H9 (cell line): ENCODE data around the gene OR7A17. TPM values are rescaled to one million over a fixed set of nuclear protein-coding genes. Genes with fewer than 3 reads are reported as not detected.

ENCODE experiments used
- DNase-seq: peaks from one replicate; pipeline ENCODE4 v3.0.0-alpha.2; 2017
- H2AFZ ChIP-seq: one replicate; pipeline ENCODE4 v1.6.1; 2013; ENCODE audit warnings: mild to moderate bottlenecking, low read length, control low read depth, moderate library complexity
- H2AK5ac ChIP-seq: 2 replicates; pipeline ENCODE4 v1.6.1; 2013; ENCODE audit warnings: low read length, control low read depth, mixed read lengths; ENCODE audit not compliant: insufficient read length
- H2BK120ac ChIP-seq: one replicate; pipeline ENCODE4 v1.6.1; 2013; ENCODE audit warnings: low read depth, mild to moderate bottlenecking, low read length, control low read depth, inconsistent platforms; ENCODE audit not compliant: poor library complexity, severe bottlenecking
- H2BK12ac ChIP-seq: 2 replicates; pipeline ENCODE4 v1.6.1; 2013; ENCODE audit warnings: low read length, control low read depth, mixed read lengths, low read depth; ENCODE audit not compliant: insufficient read length
- H2BK15ac ChIP-seq: 2 replicates; pipeline ENCODE4 v1.6.1; 2013; ENCODE audit warnings: low read depth, low read length, control low read depth
- H2BK20ac ChIP-seq: one replicate; pipeline ENCODE4 v1.6.1; 2013; ENCODE audit warnings: low read depth, mild to moderate bottlenecking, low read length, control low read depth, inconsistent platforms; ENCODE audit not compliant: poor library complexity, severe bottlenecking
- H2BK5ac ChIP-seq: 2 replicates; pipeline ENCODE4 v1.6.1; 2013; ENCODE audit warnings: low read length, control low read depth, mixed read lengths; ENCODE audit not compliant: insufficient read length
- H3K14ac ChIP-seq: 2 replicates; pipeline ENCODE4 v1.6.1; 2013; ENCODE audit warnings: low read length, control low read depth; ENCODE audit not compliant: insufficient read depth
- H3K18ac ChIP-seq: 2 replicates; pipeline ENCODE4 v1.6.1; 2013; ENCODE audit warnings: low read depth, mild to moderate bottlenecking, mixed read lengths, low read length, control low read depth; ENCODE audit not compliant: insufficient read length
- H3K23ac ChIP-seq: 2 replicates; pipeline ENCODE4 v1.6.1; 2013; ENCODE audit warnings: low read length, control low read depth, mixed read lengths, low read depth; ENCODE audit not compliant: insufficient read length
- H3K23me2 ChIP-seq: 2 replicates; pipeline ENCODE4 v1.6.1; 2013; ENCODE audit warnings: low read depth, mild to moderate bottlenecking, mixed read lengths, low read length, control low read depth; ENCODE audit not compliant: insufficient read length, poor library complexity, severe bottlenecking
- H3K27ac ChIP-seq: 2 replicates; pipeline ENCODE4 v1.5.1; 2013; ENCODE audit warnings: low read length, control low read depth, mixed read lengths, low read depth; ENCODE audit not compliant: insufficient read length
- H3K27me3 ChIP-seq: 2 replicates; pipeline ENCODE4 v1.6.1; 2013; ENCODE audit warnings: low read length, control low read depth, inconsistent platforms; ENCODE audit not compliant: insufficient read depth
- H3K4ac ChIP-seq: 2 replicates; pipeline ENCODE4 v1.6.1; 2013; ENCODE audit warnings: low read depth, mild to moderate bottlenecking, control low read depth, inconsistent platforms, low read length, moderate library complexity
- H3K4me1 ChIP-seq: 2 replicates; pipeline ENCODE4 v1.6.1; 2013; ENCODE audit warnings: low read length, control low read depth, inconsistent platforms; ENCODE audit not compliant: insufficient read depth
- H3K4me2 ChIP-seq: 2 replicates; pipeline ENCODE4 v1.6.1; 2013; ENCODE audit warnings: low read length, control low read depth, mixed read lengths; ENCODE audit not compliant: insufficient read length, insufficient read depth
- H3K56ac ChIP-seq: 2 replicates; pipeline ENCODE4 v1.6.1; 2013; ENCODE audit warnings: low read depth, mild to moderate bottlenecking, mixed read lengths, low read length, control low read depth; ENCODE audit not compliant: insufficient read length
- H3K79me1 ChIP-seq: 2 replicates; pipeline ENCODE4 v1.6.1; 2013; ENCODE audit warnings: low read depth, mild to moderate bottlenecking, moderate library complexity, low read length, control low read depth, inconsistent platforms; ENCODE audit not compliant: insufficient read depth, poor library complexity, severe bottlenecking
- H3K79me2 ChIP-seq: 2 replicates; pipeline ENCODE4 v1.6.1; 2013; ENCODE audit warnings: low read length, control low read depth, inconsistent platforms; ENCODE audit not compliant: insufficient read depth
- H3K9ac ChIP-seq: 2 replicates; pipeline ENCODE4 v1.6.1; 2013; ENCODE audit warnings: low read length, control low read depth, mixed read lengths; ENCODE audit not compliant: insufficient read length; ENCODE audit errors: extremely low read depth
- H3K9me3 ChIP-seq: one replicate; pipeline ENCODE4 v1.6.1; 2013; ENCODE audit warnings: low read depth, low read length, inconsistent platforms; ENCODE audit not compliant: control insufficient read depth
- H3T11ph ChIP-seq: one replicate; pipeline ENCODE4 v1.6.1; 2013; ENCODE audit warnings: mild to moderate bottlenecking, low read length, control low read depth, inconsistent platforms
- H4K20me1 ChIP-seq: one replicate; pipeline ENCODE4 v1.6.1; 2013; ENCODE audit not compliant: control insufficient read depth, insufficient read length, insufficient read depth
- H4K5ac ChIP-seq: 2 replicates; pipeline ENCODE4 v1.6.1; 2013; ENCODE audit warnings: low read depth, mild to moderate bottlenecking, mixed read lengths, low read length, control low read depth; ENCODE audit not compliant: insufficient read length
- H4K8ac ChIP-seq: replicated peaks from 2 replicates; pipeline ENCODE4 v1.6.1; 2013; ENCODE audit warnings: low read length, control low read depth, mixed read lengths, low read depth; ENCODE audit not compliant: insufficient read length
- H4K91ac ChIP-seq: 2 replicates; pipeline ENCODE4 v1.6.1; 2013; ENCODE audit warnings: low read depth, mild to moderate bottlenecking, moderate library complexity, mixed read lengths, low read length, control low read depth; ENCODE audit not compliant: insufficient read length
- H3K27ac Mint-ChIP-seq, 3 experiments: 2 replicates in 2 of 3; 3 replicates in 1 of 3; pipeline ENCODE4 v1.8.0; 2020 to 2021; ENCODE audit warnings: mixed read lengths in 3 of 3, mild to moderate bottlenecking in 1 of 3, moderate library complexity in 1 of 3
- H3K27me3 Mint-ChIP-seq: 2 replicates; pipeline ENCODE4 v1.8.0; 2021; ENCODE audit warnings: low read depth, mild to moderate bottlenecking, moderate library complexity, mixed read lengths
- H3K36me3 Mint-ChIP-seq, 3 experiments: 2 replicates in 2 of 3; 3 replicates in 1 of 3; pipeline ENCODE4 v1.8.0; 2020 to 2021; ENCODE audit warnings: low read depth in 3 of 3, mixed read lengths in 3 of 3; ENCODE audit not compliant: insufficient read depth in 1 of 3
- H3K4me1 Mint-ChIP-seq, 2 experiments: 2 replicates each; pipeline ENCODE4 v1.8.0; 2020; ENCODE audit warnings: mixed read lengths in 2 of 2
- H3K4me3 Mint-ChIP-seq, 2 experiments: 2 replicates in 1 of 2; 3 replicates in 1 of 2; pipeline ENCODE4 v1.8.0; 2020 to 2021; ENCODE audit warnings: mild to moderate bottlenecking in 2 of 2, mixed read lengths in 2 of 2, moderate library complexity in 1 of 2
- H3K9me3 Mint-ChIP-seq, 2 experiments: 2 replicates in 1 of 2; 3 replicates in 1 of 2; pipeline ENCODE4 v1.8.0; 2020; ENCODE audit warnings: mild to moderate bottlenecking in 2 of 2, mixed read lengths in 2 of 2, moderate library complexity in 1 of 2
- CTCF ChIP-seq: fragments of 200-600 bp; sonication (generic); conservative IDR thresholded peaks from 3 replicates; pipeline ENCODE4 v1.8.0; 2021; ENCODE audit warnings: antibody characterized with exemption, mild to moderate bottlenecking
- WGBS: extraction: QIAGEN DNeasy Blood & Tissue Kit; methylation state at CpG from one replicate; pipeline ENCODE4 v1.1.7; 2013; ENCODE audit warnings: missing lambda C conversion rate, low lambda C conversion rate, mixed read lengths; ENCODE audit not compliant: insufficient read length; ENCODE audit errors: extremely low coverage; 5-methylcytosine and 5-hydroxymethylcytosine counted together
- total RNA-seq: library from RNA; stranded (reverse); gene quantifications from 2 replicates; pipeline ENCODE4 v1.2.1, GENCODE V29; 2021

Gene OR7A17
- total RNA-seq, 1 experiment from 2014 or later = not detected

GRCh38 chr19:14840206-14840605 lies 45.7 kb downstream of the OR7A17 start:
- H3K9me3 Mint-ChIP-seq = peaks cover 49 to 95% of the 10 kb centered on the region in 2 experiments
- peaks cover 6% of the 10 kb centered on the region for H3K9me3 ChIP-seq
- no peak overlapping the region for H2AK5ac ChIP-seq
- no peak overlapping the region for H4K5ac ChIP-seq
- H2BK5ac ChIP-seq = no peak overlapping the region
- 0 out of 2 replicates have a peak, but pooled peaks cover 1% of the 10 kb centered on the region for H3K79me2 ChIP-seq
- H3K79me1 ChIP-seq = no peaks in the 10 kb centered on the region
- no peak overlapping the region for H3K4ac ChIP-seq
- H3K4me2 ChIP-seq = no peak overlapping the region
- no peak for DNase-seq
- no peaks in the 10 kb centered on the region for H3K27me3 ChIP-seq
- H4K8ac ChIP-seq = no peak overlapping the region
- H3K4me3 Mint-ChIP-seq = no peak overlapping the region
- H3K27me3 Mint-ChIP-seq = no peaks in the 10 kb centered on the region
- H3K4me1 Mint-ChIP-seq = no peaks in the 10 kb centered on the region
- no peak overlapping the region for H3K9ac ChIP-seq
- no peaks in the 10 kb centered on the region for H3K4me1 ChIP-seq
- H3K27ac Mint-ChIP-seq = no peak overlapping the region
- H2BK120ac ChIP-seq = no peak overlapping the region
- no peaks in the 10 kb centered on the region for H4K20me1 ChIP-seq
- H3K27ac ChIP-seq = no peak overlapping the region
- H2BK12ac ChIP-seq = no peak overlapping the region
- no peak overlapping the region for H2BK15ac ChIP-seq
- TF ChIP-seq CTCF = no peak
- no peak overlapping the region for H4K91ac ChIP-seq
- no peak overlapping the region for H3K23ac ChIP-seq
- no peak overlapping the region for H3K18ac ChIP-seq
- H3K23me2 ChIP-seq = no peaks in the 10 kb centered on the region
- H3K56ac ChIP-seq = no peak overlapping the region
- H3K14ac ChIP-seq = no peak overlapping the region
- WGBS = no CpG with 5 or more reads among the region's 1 CpG
- H2AFZ ChIP-seq = no peak overlapping the region
- peaks cover 2 to 23% (median 4%) of the 10 kb centered on the region in 3 experiments; a peak in 6 of 7 replicates for H3K36me3 Mint-ChIP-seq
- H2BK20ac ChIP-seq = no peak overlapping the region
- no peak overlapping the region for H3T11ph ChIP-seq
